Activated CD8-positive, alpha-beta T cell treated with anti-CD3 and anti-CD28 coated beads for 36 hours (primary cell): ENCODE data around the gene BAIAP3. TPM values are rescaled to one million over a fixed set of nuclear protein-coding genes. Genes with fewer than 3 reads are reported as not detected.

Source experiments
- ATAC-seq: fragments of 200-7000 bp; cut with Tn5 transposase; one replicate; pipeline ENCODE4 v1.10.0; 2021; ENCODE audit warnings: mild to moderate bottlenecking, moderate library complexity
- CTCF ChIA-PET: fragments of 350-600 bp; sonication (Branson Sonifier 250); formaldehyde crosslinking; loops from one replicate; lab custom pipeline; 2021; ENCODE audit warnings: antibody characterized with exemption; lab: Charles Lee
- POLR2A ChIA-PET: fragments of 350-600 bp; sonication (Branson Sonifier 250); formaldehyde crosslinking; loops from one replicate; lab custom pipeline; 2021; ENCODE audit warnings: antibody characterized with exemption; lab: Charles Lee
- DNase-seq: peaks from one replicate; pipeline ENCODE4 v3.0.0-alpha.2; 2020
- H3K27ac Mint-ChIP-seq: one replicate; pipeline ENCODE4 v1.8.0; 2021; ENCODE audit warnings: mild to moderate bottlenecking, mixed read lengths
- H3K27me3 Mint-ChIP-seq: one replicate; pipeline ENCODE4 v1.8.0; 2021; ENCODE audit warnings: mixed read lengths
- H3K36me3 Mint-ChIP-seq: one replicate; pipeline ENCODE4 v1.8.0; 2021; ENCODE audit warnings: low read depth, mixed read lengths
- H3K4me1 Mint-ChIP-seq: one replicate; pipeline ENCODE4 v1.8.0; 2021; ENCODE audit warnings: low read depth, mixed read lengths
- H3K4me3 Mint-ChIP-seq: one replicate; pipeline ENCODE4 v1.8.0; 2021; ENCODE audit warnings: mild to moderate bottlenecking, moderate library complexity, mixed read lengths
- H3K9me3 Mint-ChIP-seq: one replicate; pipeline ENCODE4 v1.8.0; 2021; ENCODE audit warnings: mixed read lengths
- intact Hi-C: fragments of 100-400 bp; cut with micrococcal nuclease; formaldehyde crosslinking; loops from one replicate; pipeline ENCODE4 v1.10.0; 2022
- total RNA-seq, 2 experiments: library from RNA; stranded (reverse); gene quantifications; one replicate each; pipeline ENCODE4 v1.2.3, GENCODE V29; 2021
- TF ChIP-seq, protein P1 (sequence below): fragments of 200-600 bp; IDR thresholded peaks from one replicate; pipeline ENCODE4 v1.8.0; 2022; ENCODE audit warnings: antibody characterized with exemption, mild to moderate bottlenecking

Gene BAIAP3
- total RNA-seq, 2 experiments from 2014 or later = 0.27 to 0.68 TPM

- Mint-ChIP-seq H3K27me3 (no peaks in the 10 kb centered on the region), H3K36me3 (peaks cover 8% of the 10 kb centered on the region), H3K27ac (no peak overlapping the region), H3K4me3 (peak overlapping the region; percentile 77), H3K4me1 (peaks cover 24% of the 10 kb centered on the region), H3K9me3 (no peaks in the 10 kb centered on the region)
- ATAC-seq = no peak
- intact Hi-C loops = no loop called here
- TF ChIP-seq, protein P1, sequence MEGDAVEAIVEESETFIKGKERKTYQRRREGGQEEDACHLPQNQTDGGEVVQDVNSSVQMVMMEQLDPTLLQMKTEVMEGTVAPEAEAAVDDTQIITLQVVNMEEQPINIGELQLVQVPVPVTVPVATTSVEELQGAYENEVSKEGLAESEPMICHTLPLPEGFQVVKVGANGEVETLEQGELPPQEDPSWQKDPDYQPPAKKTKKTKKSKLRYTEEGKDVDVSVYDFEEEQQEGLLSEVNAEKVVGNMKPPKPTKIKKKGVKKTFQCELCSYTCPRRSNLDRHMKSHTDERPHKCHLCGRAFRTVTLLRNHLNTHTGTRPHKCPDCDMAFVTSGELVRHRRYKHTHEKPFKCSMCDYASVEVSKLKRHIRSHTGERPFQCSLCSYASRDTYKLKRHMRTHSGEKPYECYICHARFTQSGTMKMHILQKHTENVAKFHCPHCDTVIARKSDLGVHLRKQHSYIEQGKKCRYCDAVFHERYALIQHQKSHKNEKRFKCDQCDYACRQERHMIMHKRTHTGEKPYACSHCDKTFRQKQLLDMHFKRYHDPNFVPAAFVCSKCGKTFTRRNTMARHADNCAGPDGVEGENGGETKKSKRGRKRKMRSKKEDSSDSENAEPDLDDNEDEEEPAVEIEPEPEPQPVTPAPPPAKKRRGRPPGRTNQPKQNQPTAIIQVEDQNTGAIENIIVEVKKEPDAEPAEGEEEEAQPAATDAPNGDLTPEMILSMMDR = no peak
- ChIA-PET POLR2A (interaction anchor here (1.2 to 1.6 kb wide), 2 partner anchors 41 to 71 kb away, joined by 3 to 4 read pairs; partner anchors contain the start of genes UBE2I and UQCC4), CTCF (no interaction called here)
- no peak for DNase-seq
These were observed 16.5 kb downstream of the BAIAP3 start for GRCh38 chr16:1349951-1350350.

DNA sequence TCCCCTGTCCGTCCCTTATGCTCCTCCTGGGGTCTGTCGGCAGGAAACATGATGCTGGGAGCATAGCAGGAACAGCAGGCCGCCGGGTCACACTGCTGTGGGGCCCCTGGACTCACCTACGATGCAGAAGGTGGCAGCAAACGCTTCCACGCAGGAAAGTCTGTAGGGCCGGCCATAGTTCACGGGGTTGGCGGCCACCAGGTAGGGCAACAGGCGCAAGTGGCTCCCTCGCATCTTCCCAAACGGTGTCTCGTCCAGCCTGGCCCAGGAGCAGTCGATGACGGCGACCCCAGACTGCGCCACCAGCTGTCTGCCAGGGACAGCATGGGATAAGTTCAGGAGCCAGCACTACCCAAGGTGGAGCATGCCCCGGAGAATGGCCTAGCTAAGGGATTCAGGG lies 17.2 kb downstream of the BAIAP3 start:
- POLR2A ChIA-PET = interaction anchor here (0.6 to 1.2 kb wide), 3 partner anchors 70 to 579 kb away, joined by 3 to 4 read pairs (median 3); partner anchors contain the start of gene UQCC4
- no peaks in the 10 kb centered on the region for H3K27me3 Mint-ChIP-seq

GRCh38 chr16:1351215-1351581 lies 17.8 kb downstream of the BAIAP3 start:
- intact Hi-C loops = no loop called here
- ATAC-seq = peak; percentile 18
- H3K27me3 Mint-ChIP-seq = no peaks in the 10 kb centered on the region
- H3K9me3 Mint-ChIP-seq = no peaks in the 10 kb centered on the region
- TF ChIP-seq, protein P1 = no peak
- H3K4me3 Mint-ChIP-seq = peak overlapping the region; percentile 77
- peak overlapping the region; percentile 78 for H3K27ac Mint-ChIP-seq
- ChIA-PET POLR2A (interaction anchor here (0.6 to 1.0 kb wide), 2 partner anchors 130 to 579 kb away, joined by 3 read pairs; no protein-coding TSS in a partner anchor), CTCF (interaction anchor here (1.5 kb wide), 1 partner anchor 12 kb away, joined by 4 read pairs; no protein-coding TSS in a partner anchor)
- peaks cover 8% of the 10 kb centered on the region for H3K36me3 Mint-ChIP-seq
- DNase-seq = peak; percentile 54
- H3K4me1 Mint-ChIP-seq = peaks cover 29% of the 10 kb centered on the region

More for the DNA sequence above, 17.2 kb downstream of the BAIAP3 start:
- ATAC-seq = no peak
- peak overlapping the region; percentile 34 for H3K27ac Mint-ChIP-seq
- H3K36me3 Mint-ChIP-seq = peaks cover 8% of the 10 kb centered on the region
- TF ChIP-seq, protein P1 = no peak
- no peaks in the 10 kb centered on the region for H3K9me3 Mint-ChIP-seq
- no peak for DNase-seq
- CTCF ChIA-PET = interaction anchor here (1.5 kb wide), 1 partner anchor 13 kb away, joined by 4 read pairs; no protein-coding TSS in a partner anchor
- peak overlapping the region; percentile 77 for H3K4me3 Mint-ChIP-seq
- peaks cover 29% of the 10 kb centered on the region for H3K4me1 Mint-ChIP-seq
- intact Hi-C loops = no loop called here

- POLR2A ChIA-PET = interaction anchor here (0.6 to 1.0 kb wide), 2 partner anchors 130 to 578 kb away, joined by 3 read pairs; no protein-coding TSS in a partner anchor
- Mint-ChIP-seq H3K36me3 (peaks cover 8% of the 10 kb centered on the region), H3K27ac (peak within 1 kb of the TSS; percentile 78), H3K27me3 (no peaks in the 10 kb centered on the region), H3K9me3 (no peaks in the 10 kb centered on the region), H3K4me1 (peaks cover 29% of the 10 kb centered on the region), H3K4me3 (peak within 1 kb of the TSS; percentile 77)
- CTCF ChIA-PET = interaction anchor here (1.5 kb wide), 1 partner anchor 12 kb away, joined by 4 read pairs; no protein-coding TSS in a partner anchor
- intact Hi-C loops = no loop called here
- TF ChIP-seq, protein P1 = no peak
- ATAC-seq (peak; percentile 93), DNase-seq (peak; percentile 84)
These were observed 18.3 kb downstream of the BAIAP3 start, which contains the start of the genes GNPTG and TSR3 for GRCh38 chr16:1351582-1352362. GNPTG (plus strand) TSS chr16:1351931; CDS start chr16:1351966, 35 bp downstream. TSR3 (minus strand) TSS chr16:1351878; CDS start chr16:1351804, 74 bp downstream.
